Mesenchymal stem cell (in vitro differentiated cells and primary cell): ENCODE measurements around the gene DCANP1.

Experiments
- DNase-seq: peaks from one replicate; pipeline ENCODE4 v3.0.0-alpha.2; 2013
- H2AFZ ChIP-seq: one replicate; pipeline ENCODE4 v1.6.1; 2013; ENCODE audit warnings: low read depth, mild to moderate bottlenecking, control low read depth, inconsistent platforms, low read length, moderate library complexity
- H2AK5ac ChIP-seq: 2 replicates; pipeline ENCODE4 v1.6.1; 2013; ENCODE audit warnings: low read length, moderate library complexity, mild to moderate bottlenecking, inconsistent platforms; ENCODE audit not compliant: severe bottlenecking
- H2BK120ac ChIP-seq: one replicate; pipeline ENCODE4 v1.6.1; 2013; ENCODE audit warnings: low read depth, mild to moderate bottlenecking, inconsistent platforms, low read length, moderate library complexity
- H2BK12ac ChIP-seq, 2 experiments: one replicate each; pipeline ENCODE4 v1.6.1; 2013; ENCODE audit warnings: inconsistent platforms in 2 of 2, low read length in 2 of 2, mild to moderate bottlenecking in 2 of 2, moderate library complexity in 2 of 2, control low read depth in 1 of 2
- H2BK15ac ChIP-seq: one replicate; pipeline ENCODE4 v1.6.1; 2013; ENCODE audit warnings: mild to moderate bottlenecking, low read depth, inconsistent platforms; ENCODE audit not compliant: poor library complexity, severe bottlenecking
- H2BK5ac ChIP-seq: 2 replicates; pipeline ENCODE4 v1.6.1; 2013; ENCODE audit warnings: low read depth, mild to moderate bottlenecking, low read length, control low read depth, inconsistent platforms; ENCODE audit not compliant: poor library complexity, severe bottlenecking
- H3K14ac ChIP-seq, 2 experiments: one replicate each; pipeline ENCODE4 v1.6.1; 2013; ENCODE audit warnings: inconsistent platforms in 2 of 2, low read length in 2 of 2, control low read depth in 1 of 2, mild to moderate bottlenecking in 1 of 2, moderate library complexity in 1 of 2
- H3K18ac ChIP-seq, 2 experiments: one replicate each; pipeline ENCODE4 v1.6.1; 2013; ENCODE audit warnings: inconsistent platforms in 2 of 2, low read length in 2 of 2, control low read depth in 1 of 2, low read depth in 1 of 2, mild to moderate bottlenecking in 1 of 2
- H3K23ac ChIP-seq, 2 experiments: one replicate each; pipeline ENCODE4 v1.6.1; 2013; ENCODE audit warnings: inconsistent platforms in 2 of 2, low read length in 2 of 2, mild to moderate bottlenecking in 2 of 2, moderate library complexity in 2 of 2, control low read depth in 1 of 2
- H3K27ac ChIP-seq: 2 replicates; pipeline ENCODE4 v1.5.1; 2013; ENCODE audit warnings: mild to moderate bottlenecking, moderate library complexity, low read length, control low read depth, inconsistent platforms; ENCODE audit not compliant: poor library complexity, severe bottlenecking
- H3K27me3 ChIP-seq, 2 experiments: 2 replicates each; pipeline versions ENCODE4 v1.6.1 to v1.7.0; 2013; ENCODE audit warnings: low read length in 2 of 2, mild to moderate bottlenecking in 2 of 2, moderate library complexity in 2 of 2, control low read depth in 1 of 2, inconsistent platforms in 1 of 2; ENCODE audit not compliant: control insufficient read depth in 1 of 2, insufficient read depth in 1 of 2
- H3K36me3 ChIP-seq, 2 experiments: 2 replicates each; pipeline versions ENCODE4 v1.6.1 to v1.7.0; 2013; ENCODE audit warnings: low read length in 2 of 2, control low read depth in 1 of 2, inconsistent platforms in 1 of 2, low read depth in 1 of 2, mild to moderate bottlenecking in 1 of 2; ENCODE audit not compliant: insufficient read depth in 2 of 2, control insufficient read depth in 1 of 2
- H3K4ac ChIP-seq, 2 experiments: one replicate each; pipeline ENCODE4 v1.6.1; 2013; ENCODE audit warnings: inconsistent platforms in 2 of 2, low read length in 2 of 2, mild to moderate bottlenecking in 2 of 2, moderate library complexity in 2 of 2, control low read depth in 1 of 2, low read depth in 1 of 2
- H3K4me1 ChIP-seq: 2 replicates; pipeline ENCODE4 v1.6.1; 2013; ENCODE audit warnings: low read depth, low read length, control low read depth; ENCODE audit not compliant: control insufficient read depth, insufficient read depth
- H3K4me2 ChIP-seq: 2 replicates; pipeline ENCODE4 v1.6.1; 2013; ENCODE audit warnings: low read length, mild to moderate bottlenecking, inconsistent platforms; ENCODE audit not compliant: poor library complexity, severe bottlenecking
- H3K4me3 ChIP-seq, 2 experiments: 2 replicates each; pipeline versions ENCODE4 v1.5.1 to v1.7.0; 2013; ENCODE audit warnings: low read length in 2 of 2, mild to moderate bottlenecking in 2 of 2, control low read depth in 1 of 2, low read depth in 1 of 2; ENCODE audit not compliant: insufficient read depth in 1 of 2
- H3K79me1 ChIP-seq: replicated peaks from 2 replicates; pipeline ENCODE4 v1.6.1; 2013; ENCODE audit warnings: mild to moderate bottlenecking, control low read depth, low read length, inconsistent platforms; ENCODE audit not compliant: poor library complexity, severe bottlenecking
- H3K9ac ChIP-seq: 2 replicates; pipeline ENCODE4 v1.7.0; 2013; ENCODE audit warnings: mild to moderate bottlenecking, low read length, moderate library complexity
- H3K9me3 ChIP-seq: 2 replicates; pipeline ENCODE4 v1.7.0; 2013; ENCODE audit warnings: mild to moderate bottlenecking, low read length; ENCODE audit not compliant: control insufficient read depth
- H4K8ac ChIP-seq: one replicate; pipeline ENCODE4 v1.6.1; 2013; ENCODE audit warnings: inconsistent platforms, mild to moderate bottlenecking, low read length, moderate library complexity
- H4K91ac ChIP-seq: one replicate; pipeline ENCODE4 v1.6.1; 2013; ENCODE audit warnings: mild to moderate bottlenecking, low read length, inconsistent platforms
- WGBS: methylation state at CpG from one replicate; pipeline ENCODE4 v1.1.7; 2013; ENCODE audit warnings: mixed read lengths; 5-methylcytosine and 5-hydroxymethylcytosine counted together

Gene DCANP1

GRCh38 chr5:135437796-135438560 is 9.2 kb downstream of the DCANP1 start:
- H3K4ac ChIP-seq, result no peak overlapping the region
- H2AK5ac ChIP-seq, result no peak overlapping the region
- H4K8ac ChIP-seq, result no peak overlapping the region
- H4K91ac ChIP-seq, result no peak overlapping the region
- no peak overlapping the region for H2BK120ac ChIP-seq
- H3K79me1 ChIP-seq, result no peaks in the 10 kb centered on the region
- no peak overlapping the region for H2BK12ac ChIP-seq
- no peak overlapping the region for H3K18ac ChIP-seq
- H3K4me1 ChIP-seq, result peaks cover 27% of the 10 kb centered on the region
- no peak overlapping the region for H2AFZ ChIP-seq
- H3K9me3 ChIP-seq, result no peaks in the 10 kb centered on the region
- no peak overlapping the region for H3K4me2 ChIP-seq
- peak overlapping the region in 1 of 2 experiments; percentile 33 for H3K4me3 ChIP-seq
- no peak overlapping the region for H3K14ac ChIP-seq
- peaks cover 0 to 27% of the 10 kb centered on the region in 2 experiments for H3K27me3 ChIP-seq
- no peak overlapping the region for H2BK15ac ChIP-seq
- H3K27ac ChIP-seq, result no peak overlapping the region
- WGBS, result 88% methylated on average over 11 of the region's 13 CpGs
- H3K23ac ChIP-seq, result no peak overlapping the region
- H2BK5ac ChIP-seq, result no peak overlapping the region
- no peaks in the 10 kb centered on the region for H3K36me3 ChIP-seq
- peak overlapping the region; percentile 70 for H3K9ac ChIP-seq
- DNase-seq, result peak; percentile 28

GRCh38 chr5:135437422-135437795 is 9.7 kb downstream of the DCANP1 start:
- WGBS, result 66% methylated on average over 7 of the region's 7 CpGs

GRCh38 chr5:135436951-135437418 is 10.2 kb downstream of the DCANP1 start:
- no peak overlapping the region for H3K4me2 ChIP-seq
- H3K4me1 ChIP-seq, result peaks cover 27% of the 10 kb centered on the region
- H3K18ac ChIP-seq, result no peak overlapping the region
- no peak overlapping the region for H3K9ac ChIP-seq
- H2BK12ac ChIP-seq, result no peak overlapping the region
- no peak overlapping the region for H4K8ac ChIP-seq
- no peak overlapping the region for H2AFZ ChIP-seq
- no peaks in the 10 kb centered on the region for H3K79me1 ChIP-seq
- WGBS, result 70% methylated on average over 7 of the region's 7 CpGs
- no peak overlapping the region for H2BK120ac ChIP-seq
- H2BK5ac ChIP-seq, result no peak overlapping the region
- no peak overlapping the region for H2AK5ac ChIP-seq
- no peak for DNase-seq
- no peaks in the 10 kb centered on the region for H3K9me3 ChIP-seq
- H3K4me3 ChIP-seq, result no peak overlapping the region
- H3K4ac ChIP-seq, result no peak overlapping the region
- H2BK15ac ChIP-seq, result no peak overlapping the region
- H4K91ac ChIP-seq, result no peak overlapping the region
- H3K27me3 ChIP-seq, result peaks cover 0 to 20% of the 10 kb centered on the region in 2 experiments
- no peak overlapping the region for H3K23ac ChIP-seq
- H3K27ac ChIP-seq, result no peak overlapping the region
- H3K36me3 ChIP-seq, result no peaks in the 10 kb centered on the region
- H3K14ac ChIP-seq, result no peak overlapping the region

More at GRCh38 chr5:135437422-135437795, 9.7 kb downstream of the DCANP1 start:
- H2BK120ac ChIP-seq, result no peak overlapping the region
- no peaks in the 10 kb centered on the region for H3K36me3 ChIP-seq
- no peak overlapping the region for H4K8ac ChIP-seq
- no peak overlapping the region for H3K18ac ChIP-seq
- H3K27me3 ChIP-seq, result peaks cover 0 to 22% of the 10 kb centered on the region in 2 experiments
- no peaks in the 10 kb centered on the region for H3K9me3 ChIP-seq
- H3K14ac ChIP-seq, result no peak overlapping the region
- H3K4me2 ChIP-seq, result no peak overlapping the region
- H2BK5ac ChIP-seq, result no peak overlapping the region
- H3K4me1 ChIP-seq, result peaks cover 27% of the 10 kb centered on the region
- H3K23ac ChIP-seq, result no peak overlapping the region
- no peak overlapping the region for H3K27ac ChIP-seq
- DNase-seq, result no peak
- H2BK15ac ChIP-seq, result no peak overlapping the region
- no peak overlapping the region for H3K4ac ChIP-seq
- H3K4me3 ChIP-seq, result peak overlapping the region in 1 of 2 experiments; percentile 28
- peak overlapping the region; percentile 70 for H3K9ac ChIP-seq
- no peak overlapping the region for H2AK5ac ChIP-seq
- H4K91ac ChIP-seq, result no peak overlapping the region
- no peak overlapping the region for H2AFZ ChIP-seq
- no peak overlapping the region for H2BK12ac ChIP-seq
- H3K79me1 ChIP-seq, result no peaks in the 10 kb centered on the region

- H3K79me1 ChIP-seq, result no peaks in the 10 kb centered on the region
- no peak overlapping the region for H4K8ac ChIP-seq
- no peak overlapping the region for H3K27ac ChIP-seq
- no peaks in the 10 kb centered on the region for H3K36me3 ChIP-seq
- peaks cover 0 to 20% of the 10 kb centered on the region in 2 experiments for H3K27me3 ChIP-seq
- no peak overlapping the region for H2AFZ ChIP-seq
- no peak overlapping the region for H3K18ac ChIP-seq
- H2BK5ac ChIP-seq, result no peak overlapping the region
- no peak overlapping the region for H2BK15ac ChIP-seq
- no peak overlapping the region for H4K91ac ChIP-seq
- no peak overlapping the region for H2BK120ac ChIP-seq
- DNase-seq, result no peak
- H3K4me2 ChIP-seq, result no peak overlapping the region
- H3K9ac ChIP-seq, result no peak overlapping the region
- no peak overlapping the region for H2BK12ac ChIP-seq
- H3K4me1 ChIP-seq, result peaks cover 27% of the 10 kb centered on the region
- H3K23ac ChIP-seq, result no peak overlapping the region
- no peak overlapping the region for H3K14ac ChIP-seq
- 93% methylated on average over 9 of the region's 9 CpGs for whole genome bisulfite sequencing
- H3K9me3 ChIP-seq, result no peaks in the 10 kb centered on the region
- H3K4me3 ChIP-seq, result no peak overlapping the region
- H3K4ac ChIP-seq, result no peak overlapping the region
- no peak overlapping the region for H2AK5ac ChIP-seq
Measured at GRCh38 chr5:135435467-135436330, 11.4 kb downstream of the DCANP1 start.
